H54 (cell line): ENCODE measurements around the gene MACROD2.

Experiments used
- DNase-seq: peaks from one replicate; pipeline ENCODE4 v3.0.0; 2011; ENCODE audit warnings: low spot score, mixed read lengths; ENCODE audit not compliant: insufficient read length
- FAIRE-seq: peaks from 3 replicates; lab custom pipeline; 2011; peaks lifted over from hg19 to GRCh38; lab: Jason Lieb, UNC
- POLR2A ChIP-seq: IDR thresholded peaks from 2 replicates; pipeline ENCODE4 v1.6.1; 2011; ENCODE audit warnings: low read depth, mild to moderate bottlenecking, low read length

The MACROD2 gene

GRCh38 chr20:16078172-16078898, 2083.0 kb downstream of the MACROD2 start:
- no peak for TF ChIP-seq POLR2A
- DNase-seq (no peak), FAIRE-seq (no peak)

GRCh38 chr20:16081421-16081820, 2086.1 kb downstream of the MACROD2 start:
- DNase-seq (no peak), FAIRE-seq (no peak)
- TF ChIP-seq POLR2A: no peak

- no peak for FAIRE-seq
Measured at GRCh38 chr20:16082051-16082550, 2086.8 kb downstream of the MACROD2 start.

GRCh38 chr20:16083639-16084280, 2088.4 kb downstream of the MACROD2 start:
- TF ChIP-seq POLR2A: no peak
- DNase-seq: no peak
- FAIRE-seq: no peak

More at GRCh38 chr20:16082051-16082550, 2086.8 kb downstream of the MACROD2 start:
- TF ChIP-seq POLR2A: no peak
- no peak for DNase-seq

GRCh38 chr20:16095226-16095625, 2099.9 kb downstream of the MACROD2 start:
- no peak for FAIRE-seq
- TF ChIP-seq POLR2A: no peak
- no peak for DNase-seq

GRCh38 chr20:16096756-16097326, 2101.5 kb downstream of the MACROD2 start:
- no peak for FAIRE-seq

GRCh38 chr20:16097788-16098187, 2102.5 kb downstream of the MACROD2 start:
- TF ChIP-seq POLR2A: no peak
- DNase-seq (no peak), FAIRE-seq (no peak)

More at GRCh38 chr20:16096756-16097326, 2101.5 kb downstream of the MACROD2 start:
- DNase-seq: no peak
- no peak for TF ChIP-seq POLR2A

GRCh38 chr20:16098890-16099639, 2103.7 kb downstream of the MACROD2 start:
- DNase-seq (no peak), FAIRE-seq (no peak)
- no peak for TF ChIP-seq POLR2A

- DNase-seq: no peak
- no peak for TF ChIP-seq POLR2A
- no peak for FAIRE-seq
Measured at GRCh38 chr20:16100111-16100510, 2104.8 kb downstream of the MACROD2 start.

- no peak for TF ChIP-seq POLR2A
- DNase-seq: no peak
- no peak for FAIRE-seq
Measured at GRCh38 chr20:16100767-16101166, 2105.5 kb downstream of the MACROD2 start.
